GM12878 (cell line): Measurements from ENCODE around the gene KCNK4. TPM values are rescaled to one million over a fixed set of nuclear protein-coding genes. Genes with fewer than 3 reads are reported as not detected.

Source experiments
- ATF7 ChIP-seq: fragments of 450-650 bp; IDR thresholded peaks from 2 replicates; pipeline ENCODE4 v1.6.1; 2016; ENCODE audit warnings: low read depth, mild to moderate bottlenecking
- CREM ChIP-seq: IDR thresholded peaks from 2 replicates; pipeline ENCODE4 v1.6.1; 2014; ENCODE audit warnings: antibody characterized with exemption, low read depth
- DPF2 ChIP-seq: fragments of 450-650 bp; IDR thresholded peaks from 2 replicates; pipeline ENCODE4 v1.6.1; 2017; ENCODE audit warnings: mild to moderate bottlenecking
- HSF1 ChIP-seq: fragments of 150-350 bp; IDR thresholded peaks from 2 replicates; pipeline ENCODE4 v1.6.1; 2014; ENCODE audit warnings: mild to moderate bottlenecking, low read depth, low read length
- KLF5 ChIP-seq: fragments of 450-650 bp; IDR thresholded peaks from 2 replicates; pipeline ENCODE4 v1.6.1; 2014; ENCODE audit warnings: mild to moderate bottlenecking; ENCODE audit not compliant: partially characterized antibody
- MEF2B ChIP-seq: fragments of 450-650 bp; IDR thresholded peaks from 2 replicates; pipeline ENCODE4 v1.6.1; 2018; ENCODE audit warnings: mild to moderate bottlenecking, moderate library complexity; ENCODE audit not compliant: partially characterized antibody, poor library complexity, severe bottlenecking
- PML ChIP-seq: IDR thresholded peaks from 2 replicates; pipeline ENCODE4 v1.6.1; 2012; ENCODE audit warnings: low read length, inconsistent platforms
- POLR2A ChIP-seq: IDR thresholded peaks from 2 replicates; pipeline ENCODE4 v1.6.1; 2011; ENCODE audit warnings: low read depth, mild to moderate bottlenecking, low read length
- RAD21 ChIP-seq: IDR thresholded peaks from 2 replicates; pipeline ENCODE4 v1.6.1; 2011; ENCODE audit warnings: mild to moderate bottlenecking, low read depth, low read length, moderate library complexity; ENCODE audit not compliant: insufficient read depth
- RAD51 ChIP-seq: fragments of 450-650 bp; IDR thresholded peaks from 2 replicates; pipeline ENCODE4 v1.6.1; 2016; ENCODE audit warnings: moderate library complexity, mild to moderate bottlenecking, inconsistent platforms
- SMARCA5 ChIP-seq: fragments of 450-650 bp; IDR thresholded peaks from 2 replicates; pipeline ENCODE4 v1.6.1; 2017; ENCODE audit warnings: mild to moderate bottlenecking
- SREBF1 ChIP-seq: IDR thresholded peaks from 2 replicates; pipeline ENCODE4 v1.6.1; 2012; ENCODE audit warnings: mild to moderate bottlenecking, low read length
- SREBF2 ChIP-seq: IDR thresholded peaks from 2 replicates; pipeline ENCODE4 v1.6.1; 2012; ENCODE audit warnings: mild to moderate bottlenecking, low read length
- ZNF207 ChIP-seq: fragments of 450-650 bp; IDR thresholded peaks from 2 replicates; pipeline ENCODE4 v1.6.1; 2014; ENCODE audit warnings: antibody characterized with exemption, mild to moderate bottlenecking, borderline replicate concordance
- ZNF687 ChIP-seq: fragments of 450-650 bp; IDR thresholded peaks from 2 replicates; pipeline ENCODE4 v1.6.1; 2017; ENCODE audit warnings: mild to moderate bottlenecking, moderate library complexity
- polyA plus RNA-seq, 11 experiments: library from polyadenylated mRNA; depleted of rRNA in 4 of 11; unstranded in 6 of 11; stranded (reverse) in 5 of 11; fragments of >200 nt; fragmentation: Nextera tagmentation in 4 of 11; fragmentation: Illumina TruSeq in 1 of 11; extraction: Ambion mirVana in 4 of 11; extraction: Trizol in 1 of 11; gene quantifications; 1 replicate in 1 of 11; 2 replicates in 10 of 11; pipeline versions ENCODE4 v1.2.1 to v1.2.3, GENCODE V29; 2011 to 2016; ENCODE audit warnings: inconsistent platforms in 2 of 11, missing spikeins in 2 of 11, low read depth in 1 of 11
- total RNA-seq, 4 experiments: library from RNA; depleted of rRNA in 3 of 4; stranded (reverse); fragments of >200 nt in 3 of 4; fragmentation: Illumina TruSeq in 1 of 4; extraction: Trizol in 1 of 4; gene quantifications; 2 replicates each; pipeline versions ENCODE4 v1.2.1 to v1.2.3, GENCODE V29; 2013 to 2021

KCNK4 gene
- total and polyA plus RNA-seq, 10 of the 15 experiments (the other 5 are each of a cell fraction or from before 2014, with no cell fraction given) = 0.04 TPM; not detected in 9

- TF ChIP-seq MEF2B (peak; percentile 44), ATF7 (peak; percentile 51; the same call in 1 of the 2 replicates), SMARCA5 (peak; percentile 93; the same call in 1 of the 2 replicates), RAD51 (peak; percentile 79), HSF1 (no peak), POLR2A (0 out of 2 replicates have a peak, but pooled peaks have one; percentile 57), PML (no peak; the same call in 1 of the 2 replicates), SREBF1 (no peak), ZNF687 (0 out of 2 replicates have a peak, but pooled peaks have one; percentile 45), KLF5 (peak; percentile 61), RAD21 (peak; percentile 41), CREM (peak; percentile 47; the same call in 1 of the 2 replicates), ZNF207 (peak; percentile 92), SREBF2 (no peak), DPF2 (peak; percentile 61; the same call in 1 of the 2 replicates)
These were observed 13.4 kb downstream of the KCNK4 start (continued) for GRCh38 chr11:64304316-64305072.
